Astrocyte (in vitro differentiated cells and primary cell): ENCODE measurements around the gene STRIP2. TPM values are rescaled to one million over a fixed set of nuclear protein-coding genes. Genes with fewer than 3 reads are reported as not detected.

Experiments used
- DNase-seq: peaks from one replicate; pipeline ENCODE4 v3.0.0-alpha.2; 2010; ENCODE audit warnings: low read depth
- FAIRE-seq: peaks from 2 replicates; lab custom pipeline; 2011; peaks lifted over from hg19 to GRCh38; lab: Jason Lieb, UNC
- H2AFZ ChIP-seq: 2 replicates; pipeline ENCODE4 v1.6.0; 2012; ENCODE audit warnings: low read depth, low read length, inconsistent platforms
- H3K27ac ChIP-seq: 2 replicates; pipeline ENCODE4 v1.5.1; 2011; ENCODE audit warnings: low read depth, low read length, inconsistent platforms
- H3K27me3 ChIP-seq: 2 replicates; pipeline ENCODE4 v1.6.0; 2011; ENCODE audit warnings: low read length, inconsistent platforms; ENCODE audit not compliant: insufficient read depth
- H3K36me3 ChIP-seq: 2 replicates; pipeline ENCODE4 v1.5.1; 2011; ENCODE audit warnings: low read length, inconsistent platforms; ENCODE audit not compliant: insufficient read depth
- H3K4me1 ChIP-seq: 2 replicates; pipeline ENCODE4 v1.5.1; 2011; ENCODE audit warnings: low read length, inconsistent platforms; ENCODE audit not compliant: insufficient read depth
- H3K4me2 ChIP-seq: 2 replicates; pipeline ENCODE4 v1.6.0; 2012; ENCODE audit warnings: low read length, inconsistent platforms
- H3K4me3 ChIP-seq: 2 replicates; pipeline ENCODE4 v1.5.1; 2011; ENCODE audit warnings: low read depth, mild to moderate bottlenecking, low read length, inconsistent platforms; ENCODE audit not compliant: insufficient read depth
- H3K79me2 ChIP-seq: 2 replicates; pipeline ENCODE4 v1.6.0; 2012; ENCODE audit warnings: mild to moderate bottlenecking, low read length, inconsistent platforms; ENCODE audit not compliant: insufficient read depth
- H3K9ac ChIP-seq: 2 replicates; pipeline ENCODE4 v1.6.0; 2012; ENCODE audit warnings: mild to moderate bottlenecking, low read length, inconsistent platforms
- H3K9me3 ChIP-seq: 2 replicates; pipeline ENCODE4 v1.5.1; 2012; ENCODE audit warnings: low read depth, mild to moderate bottlenecking, low read length, inconsistent platforms; ENCODE audit not compliant: insufficient read depth
- H4K20me1 ChIP-seq: 2 replicates; pipeline ENCODE4 v1.6.0; 2012; ENCODE audit warnings: low read length, inconsistent platforms; ENCODE audit not compliant: insufficient read depth
- H3K27ac Mint-ChIP-seq: one replicate; pipeline ENCODE4 v1.8.0; 2021; ENCODE audit warnings: mild to moderate bottlenecking, mixed read lengths; ENCODE audit not compliant: unreplicated experiment
- H3K27me3 Mint-ChIP-seq: one replicate; pipeline ENCODE4 v1.8.0; 2021; ENCODE audit warnings: low read depth, mixed read lengths; ENCODE audit not compliant: unreplicated experiment
- H3K36me3 Mint-ChIP-seq: one replicate; pipeline ENCODE4 v1.8.0; 2021; ENCODE audit warnings: low read depth, mixed read lengths; ENCODE audit not compliant: unreplicated experiment
- H3K4me1 Mint-ChIP-seq: one replicate; pipeline ENCODE4 v1.8.0; 2021; ENCODE audit warnings: low read depth, mixed read lengths; ENCODE audit not compliant: unreplicated experiment
- H3K4me3 Mint-ChIP-seq: one replicate; pipeline ENCODE4 v1.8.0; 2021; ENCODE audit warnings: mild to moderate bottlenecking, moderate library complexity, mixed read lengths; ENCODE audit not compliant: unreplicated experiment
- H3K9me3 Mint-ChIP-seq: one replicate; pipeline ENCODE4 v1.8.0; 2021; ENCODE audit warnings: mild to moderate bottlenecking, mixed read lengths; ENCODE audit not compliant: unreplicated experiment
- CTCF ChIP-seq: IDR thresholded peaks from 2 replicates; pipeline ENCODE4 v1.5.1; 2011; ENCODE audit warnings: low read depth, mild to moderate bottlenecking, inconsistent platforms, low read length, moderate library complexity; ENCODE audit not compliant: insufficient read depth
- EZH2 ChIP-seq: IDR thresholded peaks from 2 replicates; pipeline ENCODE4 v1.6.1; 2012; ENCODE audit warnings: mild to moderate bottlenecking, low read length, inconsistent platforms; ENCODE audit not compliant: insufficient read depth
- total RNA-seq: library from RNA; stranded (reverse); gene quantifications from 2 replicates; pipeline ENCODE4 v1.2.1, GENCODE V29; 2021

The STRIP2 gene
- total RNA-seq, 1 donor from 2014 or later = 1.3 TPM

GRCh38 chr7:129391546-129392171 is 42.6 kb upstream of the STRIP2 start:
- Mint-ChIP-seq H3K4me3 (no peak overlapping the region), H3K27ac (no peak overlapping the region), H3K27me3 (no peaks in the 10 kb centered on the region), H3K9me3 (no peaks in the 10 kb centered on the region), H3K4me1 (peaks cover 5% of the 10 kb centered on the region), H3K36me3 (no peaks in the 10 kb centered on the region)
- FAIRE-seq (no peak), DNase-seq (no peak)
- Histone ChIP-seq H4K20me1 (no peaks in the 10 kb centered on the region), H3K36me3 (no peaks in the 10 kb centered on the region), H3K27ac (no peak overlapping the region), H3K79me2 (no peaks in the 10 kb centered on the region), H3K4me2 (no peak overlapping the region), H3K4me1 (no peaks in the 10 kb centered on the region), H3K27me3 (no peaks in the 10 kb centered on the region), H3K9ac (no peak overlapping the region), H3K4me3 (no peak overlapping the region), H2AFZ (no peak overlapping the region), H3K9me3 (no peaks in the 10 kb centered on the region)
- TF ChIP-seq EZH2 = no peak
- no peak for TF ChIP-seq CTCF

- Histone ChIP-seq H3K27ac (no peak overlapping the region), H4K20me1 (no peaks in the 10 kb centered on the region), H3K4me1 (no peaks in the 10 kb centered on the region), H3K9me3 (no peaks in the 10 kb centered on the region), H3K9ac (no peak overlapping the region), H3K4me2 (no peak overlapping the region), H3K4me3 (no peak overlapping the region), H3K36me3 (no peaks in the 10 kb centered on the region), H3K79me2 (no peaks in the 10 kb centered on the region), H3K27me3 (no peaks in the 10 kb centered on the region), H2AFZ (no peak overlapping the region)
- FAIRE-seq (no peak), DNase-seq (no peak)
- no peaks in the 10 kb centered on the region for H3K27me3 Mint-ChIP-seq
- peaks cover 5% of the 10 kb centered on the region for H3K4me1 Mint-ChIP-seq
- H3K9me3 Mint-ChIP-seq = no peaks in the 10 kb centered on the region
- TF ChIP-seq CTCF (no peak), EZH2 (no peak)
- no peak overlapping the region for H3K4me3 Mint-ChIP-seq
- H3K36me3 Mint-ChIP-seq = no peaks in the 10 kb centered on the region
- H3K27ac Mint-ChIP-seq = no peak overlapping the region
Measured at GRCh38 chr7:129393255-129393654, 41.0 kb upstream of the STRIP2 start.

DNA sequence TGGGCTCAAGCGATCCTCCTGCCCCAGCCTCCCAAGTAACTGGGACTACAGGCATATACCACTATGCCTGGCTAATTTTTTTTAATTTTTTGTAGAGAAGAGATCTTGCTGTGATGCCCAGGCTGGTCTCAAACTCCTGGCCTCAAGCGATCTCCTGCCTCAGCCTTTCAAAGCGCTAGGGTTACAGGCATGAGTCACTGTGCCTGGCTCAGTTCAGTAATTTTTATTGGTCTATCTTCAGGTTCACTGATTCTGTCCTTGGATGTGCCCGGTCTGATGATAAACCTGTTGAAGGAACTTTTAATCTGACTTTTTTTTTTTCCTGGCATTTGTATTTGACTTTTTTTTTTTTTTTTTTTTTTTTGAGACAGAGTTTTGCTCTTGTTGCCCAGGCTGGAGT is 40.1 kb upstream of the STRIP2 start:
- Mint-ChIP-seq H3K27me3 (no peaks in the 10 kb centered on the region), H3K4me1 (peaks cover 5% of the 10 kb centered on the region), H3K4me3 (no peak overlapping the region), H3K36me3 (no peaks in the 10 kb centered on the region), H3K27ac (no peak overlapping the region), H3K9me3 (no peaks in the 10 kb centered on the region)
- Histone ChIP-seq H3K4me2 (no peak overlapping the region), H3K27ac (no peak overlapping the region), H3K27me3 (no peaks in the 10 kb centered on the region), H3K36me3 (no peaks in the 10 kb centered on the region), H4K20me1 (no peaks in the 10 kb centered on the region), H3K4me3 (no peak overlapping the region), H3K4me1 (no peaks in the 10 kb centered on the region), H3K79me2 (no peaks in the 10 kb centered on the region), H2AFZ (no peak overlapping the region), H3K9ac (no peak overlapping the region), H3K9me3 (no peaks in the 10 kb centered on the region)
- no peak for TF ChIP-seq CTCF
- TF ChIP-seq EZH2 = no peak
- FAIRE-seq (no peak), DNase-seq (no peak)
